Coronary artery (tissue), 2 donors: ENCODE measurements around the gene ADPRS.

Experiments used
- DNase-seq: peaks from one replicate; pipeline ENCODE4 v3.0.0-alpha.2; 2017; ENCODE audit warnings: low spot score
- H3K27ac ChIP-seq, 2 donors: fragments of 200-600 bp; sonication (generic); one replicate each; pipeline ENCODE4 v1.5.1; 2016 to 2019
- H3K4me3 ChIP-seq: fragments of 200-600 bp; sonication (generic); 2 replicates; pipeline ENCODE4 v1.5.1; 2016; ENCODE audit warnings: mild to moderate bottlenecking, moderate library complexity
- CTCF ChIP-seq: fragments of 200-600 bp; sonication (generic); IDR thresholded peaks from one replicate; pipeline ENCODE4 v1.5.1; 2019; ENCODE audit warnings: antibody characterized with exemption

The ADPRS gene, protein sequence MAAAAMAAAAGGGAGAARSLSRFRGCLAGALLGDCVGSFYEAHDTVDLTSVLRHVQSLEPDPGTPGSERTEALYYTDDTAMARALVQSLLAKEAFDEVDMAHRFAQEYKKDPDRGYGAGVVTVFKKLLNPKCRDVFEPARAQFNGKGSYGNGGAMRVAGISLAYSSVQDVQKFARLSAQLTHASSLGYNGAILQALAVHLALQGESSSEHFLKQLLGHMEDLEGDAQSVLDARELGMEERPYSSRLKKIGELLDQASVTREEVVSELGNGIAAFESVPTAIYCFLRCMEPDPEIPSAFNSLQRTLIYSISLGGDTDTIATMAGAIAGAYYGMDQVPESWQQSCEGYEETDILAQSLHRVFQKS

DNA sequence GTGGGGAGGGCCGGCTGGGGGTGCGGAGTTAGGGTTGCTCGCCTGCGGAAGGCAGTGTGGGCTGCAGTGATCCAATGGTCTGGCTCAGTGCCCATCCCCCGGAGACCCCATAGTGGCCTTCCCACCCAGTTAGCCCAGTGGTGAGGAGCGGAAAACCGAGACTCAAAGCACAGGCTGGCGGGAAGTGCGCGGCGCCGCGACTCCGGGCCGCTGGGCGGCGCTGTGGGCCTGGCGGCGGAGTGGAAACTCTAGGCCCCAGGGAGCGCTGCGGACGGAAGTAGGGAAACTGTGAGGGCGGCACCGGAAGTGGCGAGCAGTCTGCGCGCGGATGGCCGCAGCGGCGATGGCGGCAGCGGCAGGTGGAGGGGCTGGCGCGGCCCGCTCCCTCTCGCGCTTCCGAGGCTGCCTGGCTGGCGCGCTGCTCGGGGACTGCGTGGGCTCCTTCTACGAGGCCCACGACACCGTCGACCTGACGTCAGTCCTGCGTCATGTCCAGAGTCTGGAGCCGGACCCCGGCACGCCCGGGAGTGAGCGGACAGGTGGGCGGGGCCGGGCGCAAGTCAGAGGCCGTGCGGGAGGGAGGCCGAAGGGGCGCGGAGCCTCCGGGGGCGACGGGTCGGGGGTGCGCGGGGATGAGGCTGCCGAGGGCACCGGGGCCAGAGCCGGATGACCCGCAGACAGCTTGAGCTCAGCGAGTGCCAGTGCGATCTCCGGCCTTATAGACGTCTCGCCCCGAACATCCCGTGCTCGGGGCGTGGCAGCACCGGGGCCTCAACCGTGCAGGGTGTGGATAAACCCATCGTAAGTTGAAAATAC is at the start of gene ADPRS:
TSS of gene ADPRS (plus strand) at position 316 of the 816 bp plus-strand sequence. CDS start at position 329, 13 bp downstream.
- Histone ChIP-seq H3K4me3 (peak within 1 kb of the TSS; percentile 95), H3K27ac (peak within 1 kb of the TSS; percentile 81 to 94)
- peak; percentile 99 for TF ChIP-seq CTCF
- DNase-seq, result peak; percentile 91

GRCh38 chr1:36040238-36040637 is 48.5 kb upstream of the ADPRS start:
- no peak overlapping the region for H3K27ac ChIP-seq
- H3K4me3 ChIP-seq, result no peak overlapping the region
- TF ChIP-seq CTCF, result no peak
- no peak for DNase-seq

DNA sequence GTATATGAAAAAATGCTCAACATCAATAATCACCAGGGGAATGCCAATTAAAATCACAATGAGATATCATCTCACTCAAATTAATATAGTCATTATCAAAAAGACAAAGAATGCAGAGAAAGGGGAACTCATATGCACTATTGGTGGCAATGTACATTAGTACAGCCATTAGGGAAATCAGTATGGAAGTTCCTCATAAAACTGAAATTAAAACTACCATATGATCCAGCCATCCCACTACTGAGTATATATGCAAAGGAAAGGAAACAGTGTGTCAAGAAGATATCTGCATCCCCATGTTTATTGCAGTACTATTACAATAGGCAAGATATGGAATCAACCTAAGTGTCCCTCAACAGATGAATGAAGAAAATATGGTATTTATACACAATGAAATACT is 36.9 kb upstream of the ADPRS start:
- Histone ChIP-seq H3K4me3 (no peak overlapping the region), H3K27ac (no peak overlapping the region)
- no peak for DNase-seq
- TF ChIP-seq CTCF, result no peak

DNA sequence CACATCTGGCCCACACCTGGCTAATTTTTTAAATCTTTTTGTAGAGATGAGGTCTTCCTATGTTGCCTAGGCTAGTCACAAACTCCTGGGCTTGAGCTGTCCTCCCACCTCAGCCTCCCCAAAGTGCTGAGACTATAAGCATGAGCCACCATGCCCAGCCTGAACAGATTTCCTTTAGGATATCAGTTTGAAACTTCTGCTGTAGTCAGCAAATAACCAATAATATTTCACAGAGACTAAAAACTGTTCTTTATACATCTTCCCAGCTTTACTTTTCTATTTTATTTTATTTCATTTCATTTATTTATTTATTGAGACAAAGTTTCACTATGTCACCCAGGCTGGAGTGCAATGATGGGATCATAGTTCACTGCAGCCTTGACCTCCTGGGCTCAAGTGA is 34.7 kb upstream of the ADPRS start:
- no peak overlapping the region for H3K27ac ChIP-seq
- no peak for DNase-seq
- TF ChIP-seq CTCF, result no peak
- no peak overlapping the region for H3K4me3 ChIP-seq

GRCh38 chr1:36055706-36056105 is 33.0 kb upstream of the ADPRS start:
- Histone ChIP-seq H3K27ac (no peak overlapping the region), H3K4me3 (no peak overlapping the region)
- TF ChIP-seq CTCF, result no peak
- DNase-seq, result no peak

DNA sequence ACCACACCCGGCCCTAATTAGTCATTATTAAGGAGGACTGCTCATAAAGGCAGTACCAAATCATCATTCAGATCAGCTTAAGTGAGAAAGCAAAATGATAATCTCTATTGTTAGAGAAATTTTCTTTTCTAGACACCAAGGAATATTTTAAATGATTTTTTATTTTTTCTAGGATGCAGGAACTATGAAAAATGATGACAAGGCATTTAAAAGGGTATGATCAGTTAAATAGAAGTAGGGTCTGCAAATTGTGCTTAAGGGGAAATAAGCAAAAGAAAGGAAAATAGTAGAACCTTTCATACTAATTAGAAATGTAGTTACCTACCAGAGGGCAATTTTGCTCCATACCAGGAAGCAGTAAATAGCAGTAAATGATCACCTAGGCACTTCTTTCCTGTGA is 26.4 kb upstream of the ADPRS start:
- Histone ChIP-seq H3K4me3 (no peak overlapping the region), H3K27ac (no peak overlapping the region)
- no peak for DNase-seq
- no peak for TF ChIP-seq CTCF
